Measurements from ENCODE around the gene SUSD1.

SUSD1 gene

GRCh38 chr9:112212926-112213325 lies 37.8 kb upstream of the SUSD1 start:
- Histone ChIP-seq H3K79me2 (ENCODE audit: insufficient read depth, low read length) (no peaks in the 10 kb centered on the region), H2AFZ (ENCODE audit: low read depth, low read length) (no peak overlapping the region), H3K4me1 (ENCODE audit: insufficient read depth, low read length) (no peaks in the 10 kb centered on the region), H3K4me3 (ENCODE audit: low read depth in 1 of 2, low read length in 2 of 2) (no peak overlapping the region), H3K9ac (ENCODE audit: low read depth, low read length) (no peak overlapping the region), H3K4me2 (ENCODE audit: insufficient read depth, low read length) (no peak overlapping the region), H3K9me3 (ENCODE audit: insufficient read depth, low read length, severe bottlenecking) (peaks cover 3% of the 10 kb centered on the region), H3K27ac (ENCODE audit: low read length) (no peak overlapping the region), H4K20me1 (ENCODE audit: insufficient read depth, low read length) (no peaks in the 10 kb centered on the region), H3K36me3 (ENCODE audit: insufficient read depth, low read length) (peaks cover 45% of the 10 kb centered on the region), H3K27me3 (ENCODE audit: insufficient read depth, low read length, poor library complexity) (no peaks in the 10 kb centered on the region)
- DNase-seq (no peak), ATAC-seq (ENCODE audit: insufficient read depth, low read depth) (no peak)
- TF ChIP-seq CTCF (IDR thresholded peaks at IDR 0.05; ENCODE audit: borderline replicate concordance, extremely low read depth, low read length, poor library complexity, severe bottlenecking): no peak
- no peak for TF ChIP-seq EZH2 (IDR thresholded peaks at IDR 0.05; ENCODE audit: borderline replicate concordance, low read depth, low read length, severe bottlenecking)

- H3K36me3 ChIP-seq (ENCODE audit: insufficient read depth, low read length): peaks cover 38% of the 10 kb centered on the region
- no peak for DNase-seq
- ATAC-seq (ENCODE audit: insufficient read depth, low read depth): no peak
- no peaks in the 10 kb centered on the region for H3K4me1 ChIP-seq (ENCODE audit: insufficient read depth, low read length)
- no peaks in the 10 kb centered on the region for H3K27me3 ChIP-seq (ENCODE audit: insufficient read depth, low read length, poor library complexity)
- TF ChIP-seq EZH2 (IDR thresholded peaks at IDR 0.05; ENCODE audit: borderline replicate concordance, low read depth, low read length, severe bottlenecking) (no peak), CTCF (IDR thresholded peaks at IDR 0.05; ENCODE audit: borderline replicate concordance, extremely low read depth, low read length, poor library complexity, severe bottlenecking) (no peak)
- H4K20me1 ChIP-seq (ENCODE audit: insufficient read depth, low read length): no peaks in the 10 kb centered on the region
- no peak overlapping the region for H3K9ac ChIP-seq (ENCODE audit: low read depth, low read length)
- H3K79me2 ChIP-seq (ENCODE audit: insufficient read depth, low read length): no peaks in the 10 kb centered on the region
- H3K9me3 ChIP-seq (ENCODE audit: insufficient read depth, low read length, severe bottlenecking): peaks cover 5% of the 10 kb centered on the region
- H2AFZ ChIP-seq (ENCODE audit: low read depth, low read length): no peak overlapping the region
- no peak overlapping the region for H3K4me3 ChIP-seq (ENCODE audit: low read depth in 1 of 2, low read length in 2 of 2)
- H3K27ac ChIP-seq (ENCODE audit: low read length): no peak overlapping the region
- H3K4me2 ChIP-seq (ENCODE audit: insufficient read depth, low read length): no peak overlapping the region
Observed at GRCh38 chr9:112207451-112207850, 32.4 kb upstream of the SUSD1 start.

- Histone ChIP-seq H3K36me3 (ENCODE audit: insufficient read depth, low read length) (peaks cover 9% of the 10 kb centered on the region), H2AFZ (ENCODE audit: low read depth, low read length) (no peak overlapping the region), H3K27me3 (ENCODE audit: insufficient read depth, low read length, poor library complexity) (no peaks in the 10 kb centered on the region), H4K20me1 (ENCODE audit: insufficient read depth, low read length) (no peaks in the 10 kb centered on the region), H3K4me2 (ENCODE audit: insufficient read depth, low read length) (no peak overlapping the region), H3K4me1 (ENCODE audit: insufficient read depth, low read length) (no peaks in the 10 kb centered on the region), H3K4me3 (ENCODE audit: low read depth in 1 of 2, low read length in 2 of 2) (no peak overlapping the region), H3K9me3 (ENCODE audit: insufficient read depth, low read length, severe bottlenecking) (peaks cover 5% of the 10 kb centered on the region), H3K9ac (ENCODE audit: low read depth, low read length) (no peak overlapping the region), H3K79me2 (ENCODE audit: insufficient read depth, low read length) (no peaks in the 10 kb centered on the region), H3K27ac (ENCODE audit: low read length) (no peak overlapping the region)
- TF ChIP-seq EZH2 (IDR thresholded peaks at IDR 0.05; ENCODE audit: borderline replicate concordance, low read depth, low read length, severe bottlenecking) (no peak), CTCF (IDR thresholded peaks at IDR 0.05; ENCODE audit: borderline replicate concordance, extremely low read depth, low read length, poor library complexity, severe bottlenecking) (no peak)
- ATAC-seq (ENCODE audit: insufficient read depth, low read depth) (no peak), DNase-seq (no peak)
Observed at GRCh38 chr9:112203536-112203935, 28.4 kb upstream of the SUSD1 start.

- H3K36me3 ChIP-seq (ENCODE audit: insufficient read depth, low read length): no peaks in the 10 kb centered on the region
- no peak overlapping the region for H2AFZ ChIP-seq (ENCODE audit: low read depth, low read length)
- no peaks in the 10 kb centered on the region for H4K20me1 ChIP-seq (ENCODE audit: insufficient read depth, low read length)
- H3K9ac ChIP-seq (ENCODE audit: low read depth, low read length): no peak overlapping the region
- DNase-seq: no peak
- TF ChIP-seq CTCF (IDR thresholded peaks at IDR 0.05; ENCODE audit: borderline replicate concordance, extremely low read depth, low read length, poor library complexity, severe bottlenecking) (no peak), EZH2 (IDR thresholded peaks at IDR 0.05; ENCODE audit: borderline replicate concordance, low read depth, low read length, severe bottlenecking) (no peak)
- no peaks in the 10 kb centered on the region for H3K4me1 ChIP-seq (ENCODE audit: insufficient read depth, low read length)
- no peaks in the 10 kb centered on the region for H3K9me3 ChIP-seq (ENCODE audit: insufficient read depth, low read length, severe bottlenecking)
- no peaks in the 10 kb centered on the region for H3K79me2 ChIP-seq (ENCODE audit: insufficient read depth, low read length)
- no peak overlapping the region for H3K4me3 ChIP-seq (ENCODE audit: low read depth in 1 of 2, low read length in 2 of 2)
- no peak overlapping the region for H3K4me2 ChIP-seq (ENCODE audit: insufficient read depth, low read length)
- ATAC-seq (ENCODE audit: insufficient read depth, low read depth): no peak
- no peak overlapping the region for H3K27ac ChIP-seq (ENCODE audit: low read length)
- no peaks in the 10 kb centered on the region for H3K27me3 ChIP-seq (ENCODE audit: insufficient read depth, low read length, poor library complexity)
Observed at GRCh38 chr9:112200711-112201110, 25.6 kb upstream of the SUSD1 start.

All from DND-41 (cell line).